ENCODE data around the gene OAS3.
"Not testable (repeated sequence)": the region's sequence is repeated elsewhere in the genome, so short reads cannot be mapped to it uniquely, and the experiment has no call there.

The OAS3 gene

GRCh38 chr12:112927475-112927874 is 10.8 kb upstream of the OAS3 start:
- no peak for DNase-seq (ENCODE audit: low spot score)

- DNase-seq (ENCODE audit: low spot score) = no peak
Measured at GRCh38 chr12:112927925-112928324, 10.3 kb upstream of the OAS3 start.

- no peak for DNase-seq (ENCODE audit: low spot score)
Measured at GRCh38 chr12:112928978-112929377, 9.3 kb upstream of the OAS3 start.

GRCh38 chr12:112929715-112930114 is 8.6 kb upstream of the OAS3 start:
- DNase-seq (ENCODE audit: low spot score) = no peak

- DNase-seq (ENCODE audit: low spot score) = no peak
Measured at GRCh38 chr12:112930350-112930749, 7.9 kb upstream of the OAS3 start.

- DNase-seq (ENCODE audit: low spot score) = no peak
Measured at GRCh38 chr12:112932485-112933128, 5.7 kb upstream of the OAS3 start.

DNA sequence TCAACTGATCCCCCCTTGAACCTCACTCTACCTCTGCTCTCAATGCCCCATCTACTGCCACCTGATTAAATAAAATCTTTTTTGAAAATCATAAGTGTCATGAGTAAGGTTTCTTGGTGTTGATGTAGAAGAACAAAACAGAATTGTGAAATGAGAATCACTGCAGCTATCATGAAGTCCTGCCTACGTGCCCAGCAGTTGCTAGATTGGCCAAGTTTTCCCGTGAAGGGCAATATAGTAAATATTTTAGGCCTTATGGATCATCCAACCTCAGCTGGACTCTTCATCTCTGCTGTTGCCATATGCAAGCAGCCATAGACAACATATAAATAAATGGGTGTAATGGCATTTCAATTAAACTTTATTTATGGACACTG is 5.2 kb upstream of the OAS3 start:
- no peak for DNase-seq (ENCODE audit: low spot score)

GRCh38 chr12:112936264-112936663 is 2.0 kb upstream of the OAS3 start:
- no peak for DNase-seq (ENCODE audit: low spot score)

DNA sequence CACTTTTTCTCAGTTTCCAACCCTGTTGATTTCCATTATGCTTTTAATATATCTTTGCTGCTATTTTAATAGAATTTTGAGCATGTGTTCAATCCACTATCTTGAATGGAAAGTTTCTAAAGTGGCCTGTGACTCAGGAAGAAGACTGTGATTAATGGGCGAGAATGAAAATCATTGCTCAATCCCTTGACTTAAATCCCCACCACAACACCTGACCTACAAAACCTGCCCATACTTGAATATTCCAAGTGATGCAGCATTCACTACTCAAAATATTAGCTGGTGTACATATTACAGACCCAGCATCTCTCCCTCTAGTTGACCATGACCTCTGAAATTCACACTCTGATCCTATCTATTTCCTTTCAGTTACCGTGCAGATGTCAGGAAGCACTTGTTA is 1.3 kb upstream of the OAS3 start:
- no peak for DNase-seq (ENCODE audit: low spot score)

GRCh38 chr12:112938751-112939150 is 477 bp downstream of the OAS3 start:
- DNase-seq (ENCODE audit: low spot score) = no peak

GRCh38 chr12:112939761-112940381 is 1.6 kb downstream of the OAS3 start:
- DNase-seq (ENCODE audit: low spot score) = no peak

- DNase-seq (ENCODE audit: low spot score) = no peak
Measured at GRCh38 chr12:112941528-112942335, 3.5 kb downstream of the OAS3 start.

DNA sequence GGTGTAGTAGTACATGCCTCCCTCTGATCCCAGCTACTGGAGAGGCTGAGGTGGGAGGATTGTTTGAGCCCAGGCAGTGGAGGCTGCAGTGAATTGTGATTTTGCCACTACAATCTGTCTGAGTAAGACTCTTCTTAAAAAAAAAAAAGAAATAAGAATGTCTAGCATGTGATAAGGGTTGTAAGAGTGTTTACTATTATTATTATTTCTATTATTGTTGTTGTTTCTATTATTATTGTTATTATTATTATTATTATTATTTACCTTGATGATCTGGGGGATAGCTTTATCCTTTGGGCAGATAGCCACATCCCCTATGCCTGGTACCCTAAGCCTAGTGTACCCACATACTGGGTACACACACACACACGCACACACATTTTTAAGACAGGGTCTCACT is 4.3 kb downstream of the OAS3 start:
- no peak for DNase-seq (ENCODE audit: low spot score)

DNA sequence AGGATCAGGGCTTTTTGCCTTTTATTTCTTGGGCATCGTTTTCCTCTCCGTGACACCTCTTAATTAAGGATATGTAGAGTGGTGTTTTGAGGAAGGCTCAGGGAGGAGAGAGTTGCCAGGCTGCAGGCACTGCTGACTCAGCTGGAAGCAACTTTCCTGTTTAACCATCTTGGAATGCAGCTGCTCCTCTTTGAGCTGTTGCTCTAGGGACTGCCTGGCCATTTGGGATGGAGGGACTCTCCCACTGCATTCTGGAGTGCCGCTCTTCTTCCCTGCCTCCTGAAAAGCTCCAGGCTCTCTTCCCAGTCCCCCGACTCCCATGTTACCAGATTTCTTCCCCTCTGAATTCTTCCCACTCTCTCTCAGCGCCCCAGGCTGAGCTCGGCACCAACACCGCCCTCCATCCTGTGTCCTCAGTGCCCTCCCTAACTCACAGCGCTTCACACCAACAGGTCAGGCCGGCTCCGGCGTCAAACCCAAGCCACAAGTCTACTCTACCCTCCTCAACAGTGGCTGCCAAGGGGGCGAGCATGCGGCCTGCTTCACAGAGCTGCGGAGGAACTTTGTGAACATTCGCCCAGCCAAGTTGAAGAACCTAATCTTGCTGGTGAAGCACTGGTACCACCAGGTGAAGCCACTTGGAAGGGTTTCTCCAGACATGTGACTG is 5.9 kb downstream of the OAS3 start:
- no peak for DNase-seq (ENCODE audit: low spot score)

- no peak for DNase-seq (ENCODE audit: low spot score)
Measured at GRCh38 chr12:112945515-112945914, 7.2 kb downstream of the OAS3 start.

- no peak for DNase-seq (ENCODE audit: low spot score)
Measured at GRCh38 chr12:112946236-112947000, 8.1 kb downstream of the OAS3 start.

DNA sequence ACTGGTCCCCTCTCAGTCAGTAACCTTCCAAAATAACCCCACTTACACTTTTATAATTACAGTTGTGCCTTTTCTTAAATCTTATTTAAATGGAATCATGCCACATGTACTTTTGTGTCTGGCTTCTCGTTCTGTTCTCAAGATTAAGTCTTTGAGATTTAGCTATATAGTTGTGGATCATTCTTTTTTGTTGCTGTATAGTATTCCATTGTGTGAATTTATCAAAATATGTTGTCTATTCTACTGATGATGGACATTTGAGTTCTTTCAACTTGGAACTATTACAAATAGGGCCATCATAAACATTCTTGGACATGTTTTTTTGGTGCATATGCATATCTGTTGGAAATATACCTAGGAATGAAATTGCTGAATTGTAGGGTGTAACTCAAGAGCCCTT is 9.0 kb downstream of the OAS3 start:
- no peak for DNase-seq (ENCODE audit: low spot score)

DNA sequence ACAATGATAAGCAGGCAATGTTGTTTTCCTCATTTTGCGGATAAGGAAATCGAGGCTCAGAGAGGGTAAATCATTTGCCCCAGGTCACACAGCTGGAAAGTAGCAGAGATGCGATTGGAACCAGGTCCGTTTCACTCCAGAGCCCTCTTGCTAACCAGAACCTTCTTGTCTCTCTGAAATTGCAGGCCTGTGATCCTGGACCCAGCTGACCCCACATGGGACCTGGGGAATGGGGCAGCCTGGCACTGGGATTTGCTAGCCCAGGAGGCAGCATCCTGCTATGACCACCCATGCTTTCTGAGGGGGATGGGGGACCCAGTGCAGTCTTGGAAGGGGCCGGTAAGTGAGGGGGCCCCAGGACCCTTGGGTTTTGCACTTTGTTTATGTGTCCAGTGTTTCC is 9.5 kb downstream of the OAS3 start:
- DNase-seq (ENCODE audit: low spot score) = no peak

- DNase-seq (ENCODE audit: low spot score) = no peak
Measured at GRCh38 chr12:112948806-112949205, 10.5 kb downstream of the OAS3 start.

GRCh38 chr12:112950701-112951100 is 12.4 kb downstream of the OAS3 start:
- DNase-seq (ENCODE audit: low spot score) = no peak

- DNase-seq (ENCODE audit: low spot score) = not testable (repeated sequence)
Measured at GRCh38 chr12:112957125-112957524, 18.9 kb downstream of the OAS3 start.

DNA sequence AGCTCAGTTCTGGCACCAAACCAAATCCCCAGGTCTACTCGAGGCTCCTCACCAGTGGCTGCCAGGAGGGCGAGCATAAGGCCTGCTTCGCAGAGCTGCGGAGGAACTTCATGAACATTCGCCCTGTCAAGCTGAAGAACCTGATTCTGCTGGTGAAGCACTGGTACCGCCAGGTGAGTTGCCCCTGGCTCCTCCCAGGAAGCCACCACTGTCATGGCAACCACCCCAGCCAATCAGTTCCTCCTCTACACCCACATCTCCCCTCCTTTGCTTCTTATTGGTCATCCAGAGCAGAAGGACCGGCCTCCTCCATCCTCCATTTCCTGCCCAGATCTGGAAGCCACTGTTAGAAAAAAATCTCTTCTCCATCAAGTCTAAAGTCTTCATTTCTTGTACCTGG is 22.8 kb downstream of the OAS3 start:
- peak; percentile 17 for DNase-seq (ENCODE audit: low spot score)
